Astrocyte of the spinal cord (primary cell): Measurements from ENCODE around the gene IFT43.

Source experiments
- DNase-seq: peaks from one replicate; pipeline ENCODE4 v3.0.0; 2011; ENCODE audit warnings: low read depth, low spot score
- H3K4me3 ChIP-seq: 2 replicates; pipeline ENCODE4 v1.5.1; 2011; ENCODE audit warnings: low read depth, mild to moderate bottlenecking, low read length, moderate library complexity
- in situ Hi-C: cut with HindIII; loops from 2 replicates; pipeline ENCODE4 v1.10.0; 2017; ENCODE audit warnings: low sequenced_read_pairs
- TF ChIP-seq, protein P1 (sequence below): IDR thresholded peaks from 2 replicates; pipeline ENCODE4 v1.5.1; 2012; ENCODE audit warnings: low read depth, mild to moderate bottlenecking, low read length, inconsistent platforms

Gene IFT43

GRCh38 chr14:75959031-75959430 lies 26.5 kb upstream of the IFT43 start:
- no peak overlapping the region for H3K4me3 ChIP-seq
- in situ Hi-C loops, result no loop called here
- no peak for DNase-seq
- TF ChIP-seq, protein P1, sequence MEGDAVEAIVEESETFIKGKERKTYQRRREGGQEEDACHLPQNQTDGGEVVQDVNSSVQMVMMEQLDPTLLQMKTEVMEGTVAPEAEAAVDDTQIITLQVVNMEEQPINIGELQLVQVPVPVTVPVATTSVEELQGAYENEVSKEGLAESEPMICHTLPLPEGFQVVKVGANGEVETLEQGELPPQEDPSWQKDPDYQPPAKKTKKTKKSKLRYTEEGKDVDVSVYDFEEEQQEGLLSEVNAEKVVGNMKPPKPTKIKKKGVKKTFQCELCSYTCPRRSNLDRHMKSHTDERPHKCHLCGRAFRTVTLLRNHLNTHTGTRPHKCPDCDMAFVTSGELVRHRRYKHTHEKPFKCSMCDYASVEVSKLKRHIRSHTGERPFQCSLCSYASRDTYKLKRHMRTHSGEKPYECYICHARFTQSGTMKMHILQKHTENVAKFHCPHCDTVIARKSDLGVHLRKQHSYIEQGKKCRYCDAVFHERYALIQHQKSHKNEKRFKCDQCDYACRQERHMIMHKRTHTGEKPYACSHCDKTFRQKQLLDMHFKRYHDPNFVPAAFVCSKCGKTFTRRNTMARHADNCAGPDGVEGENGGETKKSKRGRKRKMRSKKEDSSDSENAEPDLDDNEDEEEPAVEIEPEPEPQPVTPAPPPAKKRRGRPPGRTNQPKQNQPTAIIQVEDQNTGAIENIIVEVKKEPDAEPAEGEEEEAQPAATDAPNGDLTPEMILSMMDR, result no peak

GRCh38 chr14:75960231-75960630 lies 25.3 kb upstream of the IFT43 start:
- TF ChIP-seq, protein P1, result no peak
- no peak overlapping the region for H3K4me3 ChIP-seq
- in situ Hi-C loops, result no loop called here
- no peak for DNase-seq

DNA sequence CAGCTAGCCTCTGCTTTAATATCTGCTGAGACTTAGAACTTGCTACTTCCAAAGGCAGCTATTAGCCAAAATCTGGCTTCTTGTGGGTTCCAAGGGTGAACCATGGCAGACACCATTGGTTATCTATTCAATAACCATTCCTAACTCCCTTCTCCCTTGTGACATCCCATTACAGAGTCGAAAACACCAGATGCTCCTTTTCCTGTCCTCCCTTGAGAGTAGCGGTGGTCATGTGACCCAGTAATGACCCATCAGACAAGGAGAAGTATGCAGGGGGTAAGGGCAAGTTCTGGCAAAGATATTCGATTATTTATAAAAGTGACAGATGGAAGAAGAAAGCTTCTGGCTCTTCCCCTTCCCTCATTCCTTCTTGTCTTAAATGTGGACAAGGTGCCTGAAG lies 23.9 kb upstream of the IFT43 start:
- in situ Hi-C loops, result no loop called here
- DNase-seq, result no peak
- TF ChIP-seq, protein P1, result no peak
- H3K4me3 ChIP-seq, result no peak overlapping the region

- no peak for DNase-seq
Measured at GRCh38 chr14:75967866-75968265, 17.7 kb upstream of the IFT43 start.

DNA sequence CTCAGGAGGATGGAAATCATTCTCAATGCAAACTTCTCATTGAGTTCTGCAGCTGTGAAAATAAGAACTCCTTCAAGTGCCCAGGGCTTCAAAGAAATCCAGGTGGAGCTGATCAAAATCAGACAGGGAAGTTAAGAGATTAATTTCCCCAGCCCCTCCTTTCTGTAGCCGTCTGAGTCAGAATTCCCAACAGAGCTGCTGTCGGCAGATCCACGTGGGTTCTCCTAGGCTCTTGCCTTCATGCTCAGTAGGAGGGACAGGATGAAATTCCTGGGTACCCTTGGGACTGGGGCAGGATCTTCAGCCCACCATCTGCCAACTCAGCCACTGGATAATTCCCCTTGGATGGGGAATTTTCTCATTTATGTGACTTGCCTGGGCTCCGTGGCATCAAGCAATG lies 17.1 kb upstream of the IFT43 start:
- TF ChIP-seq, protein P1, result no peak
- no peak overlapping the region for H3K4me3 ChIP-seq
- no peak for DNase-seq
- in situ Hi-C loops, result no loop called here

More at GRCh38 chr14:75967866-75968265, 17.7 kb upstream of the IFT43 start:
- TF ChIP-seq, protein P1, result no peak
- in situ Hi-C loops, result no loop called here
- no peak overlapping the region for H3K4me3 ChIP-seq

- TF ChIP-seq, protein P1, result no peak
Measured at GRCh38 chr14:75969126-75969525, 16.4 kb upstream of the IFT43 start.

GRCh38 chr14:75969891-75970290 lies 15.7 kb upstream of the IFT43 start:
- no peak overlapping the region for H3K4me3 ChIP-seq
- TF ChIP-seq, protein P1, result no peak
- DNase-seq, result no peak
- in situ Hi-C loops, result no loop called here

More at GRCh38 chr14:75969126-75969525, 16.4 kb upstream of the IFT43 start:
- in situ Hi-C loops, result no loop called here
- no peak for DNase-seq
- H3K4me3 ChIP-seq, result no peak overlapping the region
